NCI-H1930 (cell line): ENCODE data around the gene ABI1.

Source experiments
- DNase-seq, 2 experiments: peaks; one replicate each; lab custom pipeline; 2025; lab: John Stamatoyannopoulos, UW

ABI1 gene

DNA sequence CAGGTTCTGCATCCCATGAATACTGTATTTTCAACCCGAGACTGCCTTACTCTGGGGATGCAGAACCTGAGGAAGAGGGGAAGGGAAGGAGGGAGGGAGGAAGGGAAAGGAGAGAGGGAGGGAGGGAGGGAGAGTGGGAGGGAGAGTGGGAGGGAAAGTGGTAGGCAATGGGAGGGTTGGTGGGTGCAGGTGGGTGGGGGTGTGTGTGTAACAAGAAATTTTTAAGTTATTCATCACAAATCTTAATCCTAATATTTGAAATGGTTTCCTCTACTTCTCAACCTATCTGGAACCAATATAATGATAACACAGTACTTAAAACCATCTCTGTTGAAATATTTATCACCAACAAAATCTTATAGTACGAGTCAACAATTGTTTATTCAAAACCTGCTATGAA, 95.2 kb downstream of the ABI1 start:
- no peak for DNase-seq

- no peak for DNase-seq
These were observed 101.8 kb downstream of the ABI1 start for GRCh38 chr10:26759008-26759407.

- DNase-seq: no peak
These were observed 105.3 kb downstream of the ABI1 start for GRCh38 chr10:26755443-26755903.

DNA sequence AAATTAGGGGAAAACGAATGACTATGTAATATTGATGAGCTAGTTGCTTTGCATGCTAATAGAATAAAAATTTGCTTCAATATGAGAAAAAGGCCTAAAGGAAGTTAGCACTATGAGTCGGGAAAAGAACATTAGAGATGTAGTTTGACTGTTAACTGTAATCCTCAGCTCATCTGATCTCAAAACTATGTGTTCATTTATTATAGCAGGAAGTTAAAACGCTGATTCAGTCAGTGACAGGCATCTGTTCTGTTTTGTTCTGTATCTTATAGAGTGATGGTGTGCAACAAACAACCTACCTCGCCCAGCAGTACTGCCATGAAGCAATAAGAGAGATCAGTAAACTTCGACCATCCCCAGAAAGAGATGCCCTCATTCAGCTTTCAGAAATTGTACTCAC, 114.7 kb downstream of the ABI1 start:
- no peak for DNase-seq

DNA sequence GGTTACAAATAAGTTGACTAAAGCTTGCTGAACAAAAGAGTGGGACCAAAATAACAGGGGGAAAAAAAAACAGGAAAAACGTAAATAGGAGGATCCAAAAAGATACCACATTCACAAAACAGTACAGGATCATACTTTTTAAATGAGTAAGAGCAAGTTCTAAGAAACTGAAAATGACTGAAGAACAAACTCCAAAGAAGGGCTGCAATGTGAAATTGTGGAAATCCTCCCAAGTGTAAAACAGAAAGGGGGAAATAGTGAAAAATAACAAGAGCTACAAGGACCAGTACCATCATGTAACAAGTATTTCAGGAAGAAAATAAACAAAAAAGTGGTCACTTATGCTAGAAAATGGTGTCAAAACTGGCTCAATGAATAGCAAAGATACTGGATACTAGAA, 116.9 kb downstream of the ABI1 start:
- DNase-seq: no peak

GRCh38 chr10:26743091-26743490, 117.7 kb downstream of the ABI1 start:
- DNase-seq: no peak

DNA sequence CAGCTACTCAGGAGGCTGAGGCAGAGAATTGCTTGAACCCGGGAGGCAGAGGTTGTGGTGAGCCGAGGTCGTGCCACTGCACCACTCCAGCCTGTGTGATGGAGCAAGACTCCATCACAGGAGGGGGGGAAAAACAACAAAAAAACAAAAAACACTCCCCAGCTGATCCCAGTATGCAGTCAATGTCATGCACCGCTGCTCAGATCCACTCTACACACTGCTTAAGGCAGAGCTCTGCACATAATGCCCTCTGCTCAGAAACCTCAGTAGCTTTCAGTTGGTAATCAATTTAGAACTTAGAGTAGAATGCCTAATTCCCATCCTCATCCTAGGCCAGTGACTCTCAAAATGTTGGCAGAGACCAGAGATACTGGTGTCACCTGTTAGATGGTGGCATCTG, 119.4 kb downstream of the ABI1 start:
- no peak for DNase-seq

DNA sequence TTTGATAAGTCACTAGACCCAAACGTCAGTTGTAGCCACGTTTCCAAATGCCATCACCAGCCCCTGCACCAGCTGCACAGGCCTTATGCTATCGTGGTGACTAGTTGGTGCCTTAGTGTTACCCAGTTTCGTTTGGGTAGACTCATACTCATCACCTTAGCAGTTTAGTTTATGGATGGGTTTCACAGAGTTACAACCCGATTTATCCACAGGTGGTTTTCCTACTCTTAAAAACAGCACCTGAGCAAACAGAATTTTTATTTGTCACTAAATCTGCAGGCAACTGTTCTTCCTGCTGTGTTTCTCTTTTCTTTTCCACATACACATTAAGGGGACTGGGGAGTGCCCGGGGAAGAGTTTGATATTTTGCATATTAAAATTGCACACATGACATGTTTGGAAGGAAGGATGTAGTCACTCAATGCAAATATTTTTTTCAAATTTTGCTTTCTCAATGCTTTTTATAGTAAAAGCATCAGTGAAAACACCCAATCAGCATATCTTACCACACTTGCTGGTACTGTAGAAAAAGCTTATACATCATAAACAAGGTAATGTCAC, 121.6 kb downstream of the ABI1 start:
- no peak for DNase-seq

DNA sequence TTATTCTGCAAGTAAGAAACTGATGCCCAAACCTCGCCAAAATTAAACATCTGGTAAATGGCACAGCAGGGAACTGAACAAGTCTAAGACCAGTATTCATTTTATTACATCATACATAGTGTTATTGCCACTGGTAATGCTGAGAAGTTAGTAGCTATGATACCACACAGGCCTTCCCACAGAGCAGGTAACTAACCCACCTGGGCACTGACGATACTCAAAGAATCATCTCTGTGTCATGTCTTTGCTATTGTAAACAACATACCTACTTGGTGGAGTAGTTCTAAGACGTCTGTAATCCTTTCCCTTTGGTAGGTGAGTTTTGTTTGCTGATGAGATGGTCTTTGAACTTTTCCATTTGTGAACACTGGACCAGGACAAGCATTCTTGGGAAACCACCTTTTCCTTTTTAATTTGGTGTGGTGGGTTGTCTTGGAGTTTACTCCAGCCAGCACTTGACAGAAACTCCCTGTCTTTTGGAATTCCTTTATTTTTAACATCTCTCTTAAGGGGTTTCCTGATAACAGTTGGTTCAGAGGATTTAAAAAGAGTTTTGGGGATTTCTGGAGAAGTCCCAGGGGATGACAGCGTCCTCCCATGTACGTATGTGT, 122.4 kb downstream of the ABI1 start:
- no peak for DNase-seq

DNA sequence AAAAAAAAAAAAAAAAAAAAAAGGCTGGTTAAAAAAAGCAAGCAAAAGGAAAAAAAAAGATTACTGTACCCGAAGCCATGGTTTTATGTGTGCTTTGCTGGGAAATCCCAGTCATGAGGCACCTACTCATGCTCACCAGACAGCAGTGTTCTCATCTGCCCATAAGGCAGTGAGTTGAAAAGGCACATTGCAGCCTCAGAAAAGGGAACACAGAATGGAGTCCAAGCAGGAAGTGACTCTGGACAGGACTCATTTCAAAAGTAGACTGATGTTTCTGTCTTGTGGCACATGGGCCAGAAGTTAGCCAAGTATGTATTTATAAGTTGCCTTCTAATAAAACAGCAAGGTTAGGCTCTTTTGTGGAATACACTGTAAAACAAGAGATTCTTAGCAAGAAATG, 123.0 kb downstream of the ABI1 start:
- no peak for DNase-seq

DNA sequence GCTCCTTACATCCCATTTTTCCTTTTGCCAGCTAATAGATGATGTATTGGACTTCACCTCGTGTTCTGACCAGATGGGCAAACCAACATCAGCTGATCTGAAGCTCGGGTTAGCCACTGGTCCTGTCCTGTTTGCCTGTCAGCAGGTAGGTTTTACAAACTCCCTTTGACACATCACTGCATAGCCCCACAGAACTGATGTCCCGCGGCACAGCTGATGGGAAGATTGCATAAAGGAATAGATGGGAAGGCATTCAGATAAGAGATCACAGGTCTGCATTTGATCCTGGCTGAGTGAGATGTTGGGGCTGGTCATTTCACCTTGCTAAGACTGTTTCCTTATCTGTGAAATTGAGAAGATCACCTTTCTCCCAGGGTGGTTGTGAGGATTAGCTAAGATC, 125.3 kb downstream of the ABI1 start:
- DNase-seq: no peak

GRCh38 chr10:26733750-26734568, 126.8 kb downstream of the ABI1 start:
- DNase-seq: no peak

GRCh38 chr10:26730552-26730951, 130.2 kb downstream of the ABI1 start:
- no peak for DNase-seq

DNA sequence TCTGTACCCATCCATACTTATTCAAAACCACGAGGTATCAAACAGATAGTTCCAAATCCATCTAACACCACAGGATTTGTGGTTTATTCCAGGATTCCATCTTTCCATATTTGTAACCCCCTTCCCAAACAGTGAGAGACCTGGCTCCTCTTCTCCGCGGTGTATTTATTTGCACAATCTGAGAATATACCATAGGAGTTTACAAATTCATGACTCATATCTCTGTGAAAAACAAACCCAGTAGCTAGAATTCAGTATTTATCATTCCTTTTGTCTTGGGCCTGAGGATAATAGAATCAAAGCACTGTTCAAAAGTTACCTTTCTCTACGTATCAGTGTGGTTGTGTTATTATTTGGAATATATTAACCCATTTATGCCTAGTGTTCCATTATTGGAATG, 131.4 kb downstream of the ABI1 start:
- DNase-seq: no peak

- DNase-seq: no peak
These were observed 131.8 kb downstream of the ABI1 start for GRCh38 chr10:26728957-26729356.

DNA sequence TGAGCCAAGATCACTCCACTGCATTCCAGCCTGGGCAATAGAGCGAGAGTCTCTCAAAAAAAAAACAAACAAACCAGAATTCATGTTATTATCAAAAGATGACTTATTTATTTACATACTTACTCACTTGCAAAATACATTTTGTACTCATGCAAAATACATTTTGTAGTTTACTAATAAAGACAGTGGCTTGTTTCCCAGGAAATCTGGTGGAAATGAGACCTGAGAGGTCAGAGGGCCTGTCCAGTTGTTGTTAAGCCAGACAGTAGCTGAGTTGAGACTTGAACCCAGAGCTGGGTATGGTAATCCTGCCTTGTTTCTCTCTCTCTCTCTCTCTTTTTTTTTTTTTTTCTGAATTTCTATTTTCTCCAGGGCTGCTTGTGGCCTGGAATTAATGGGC, 133.8 kb downstream of the ABI1 start:
- no peak for DNase-seq

DNA sequence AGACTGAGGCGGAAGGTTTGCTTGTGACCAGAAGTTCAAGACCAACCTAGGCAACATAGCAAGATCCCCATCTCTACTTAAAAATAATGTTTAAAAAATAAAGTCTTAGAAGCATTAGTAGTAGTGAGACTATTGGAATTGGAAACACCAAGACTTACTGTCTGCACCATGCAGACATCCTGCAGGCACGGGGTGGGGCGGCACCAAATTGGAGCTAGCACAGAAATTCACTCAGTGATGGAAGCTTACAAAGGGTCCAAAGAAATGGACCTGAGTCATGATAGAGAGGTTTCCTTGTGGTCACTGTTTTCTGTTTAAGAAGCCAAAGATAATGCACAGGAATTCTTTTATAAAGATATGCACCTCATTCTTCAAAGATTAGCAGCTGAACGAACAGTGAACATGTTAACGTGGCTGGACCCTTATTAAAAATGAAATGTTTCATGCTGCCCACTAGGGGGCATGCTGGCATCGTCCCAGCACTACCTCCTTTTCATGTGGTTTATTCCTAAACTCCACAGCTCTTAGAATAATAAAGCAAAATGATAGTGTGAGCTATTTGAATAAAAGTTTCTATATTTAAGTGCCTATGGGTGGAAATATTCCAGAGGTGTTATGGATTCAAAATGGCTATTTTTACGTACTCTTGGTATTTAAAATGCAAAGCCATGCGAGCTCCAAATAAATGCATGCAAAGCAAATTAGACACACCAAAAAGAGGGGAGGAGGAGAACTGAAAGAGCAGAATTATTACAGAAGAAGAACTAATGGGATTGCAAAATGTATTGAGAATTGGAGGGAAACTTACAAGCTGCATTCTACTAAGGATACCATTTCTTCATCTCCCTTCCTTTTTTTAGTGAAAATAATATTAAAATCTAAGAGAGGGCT, 134.7 kb downstream of the ABI1 start:
- DNase-seq: no peak

- DNase-seq: no peak
These were observed 137.7 kb downstream of the ABI1 start for GRCh38 chr10:26723016-26723415.

GRCh38 chr10:26721561-26721960, 139.2 kb downstream of the ABI1 start:
- no peak for DNase-seq

DNA sequence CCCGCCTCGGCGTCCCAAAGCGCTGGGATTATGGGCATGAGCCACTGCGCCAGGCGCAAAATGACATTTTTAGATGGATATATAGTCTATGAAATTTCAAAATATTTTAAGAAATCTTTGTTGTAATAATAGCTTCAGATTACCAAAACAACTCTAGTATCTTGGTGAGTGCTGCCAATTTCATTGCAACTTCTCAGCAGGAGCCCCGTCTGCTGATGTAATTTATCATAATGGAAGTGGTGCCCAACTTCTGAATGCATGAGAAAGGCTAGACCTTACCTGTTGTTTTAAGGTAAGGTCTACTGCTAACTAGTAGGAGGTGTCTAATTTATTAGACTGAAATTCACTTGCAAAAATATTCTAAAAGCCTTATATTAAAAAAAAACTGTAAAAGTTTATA, 143.3 kb downstream of the ABI1 start:
- DNase-seq: no peak

GRCh38 chr10:26715137-26715487, 145.6 kb downstream of the ABI1 start:
- no peak for DNase-seq

- no peak for DNase-seq
These were observed 146.2 kb downstream of the ABI1 start for GRCh38 chr10:26714415-26715136.
